Activated CD8-positive, alpha-beta T cell treated with anti-CD3 and anti-CD28 coated beads, Interleukin-2, amount 10 ng/mL, durations not matched to agents 7 days and 5 days (primary cell): Measurements from ENCODE around the gene SF1. TPM values are rescaled to one million over a fixed set of nuclear protein-coding genes. Genes with fewer than 3 reads are reported as not detected.
A peak's percentile ranks its signal among the peaks of the same experiment; 100 is the strongest.

ENCODE experiments used
- ATAC-seq: fragments of 150-1000 bp; cut with Tn5 transposase; one replicate; pipeline ENCODE4 v1.10.0; 2021; ENCODE audit warnings: moderate library complexity
- CTCF ChIA-PET: fragments of 350-600 bp; sonication (Branson Sonifier 250); formaldehyde crosslinking; loops from one replicate; lab custom pipeline; 2021; ENCODE audit warnings: antibody characterized with exemption; lab: Charles Lee
- POLR2A ChIA-PET: fragments of 350-600 bp; sonication (Branson Sonifier 250); formaldehyde crosslinking; loops from one replicate; lab custom pipeline; 2021; ENCODE audit warnings: antibody characterized with exemption; lab: Charles Lee
- DNase-seq: peaks from one replicate; pipeline ENCODE4 v3.0.0-alpha.2; 2020
- H3K27ac Mint-ChIP-seq: one replicate; pipeline ENCODE4 v1.8.0; 2021; ENCODE audit warnings: mild to moderate bottlenecking, mixed read lengths
- H3K27me3 Mint-ChIP-seq: one replicate; pipeline ENCODE4 v1.8.0; 2021; ENCODE audit warnings: low read depth, mixed read lengths
- H3K36me3 Mint-ChIP-seq: one replicate; pipeline ENCODE4 v1.8.0; 2021; ENCODE audit warnings: low read depth, mixed read lengths
- H3K4me1 Mint-ChIP-seq: one replicate; pipeline ENCODE4 v1.8.0; 2021; ENCODE audit warnings: low read depth, mixed read lengths
- H3K4me3 Mint-ChIP-seq: one replicate; pipeline ENCODE4 v1.8.0; 2021; ENCODE audit warnings: mild to moderate bottlenecking, mixed read lengths
- H3K9me3 Mint-ChIP-seq: one replicate; pipeline ENCODE4 v1.8.0; 2022; ENCODE audit warnings: mixed read lengths; ENCODE audit not compliant: insufficient read depth
- total RNA-seq, 2 experiments: library from RNA; stranded (reverse); gene quantifications; one replicate each; pipeline ENCODE4 v1.2.3, GENCODE V29; 2021

The SF1 gene
- total RNA-seq, 2 experiments from 2014 or later, result 421 to 423 TPM

DNA sequence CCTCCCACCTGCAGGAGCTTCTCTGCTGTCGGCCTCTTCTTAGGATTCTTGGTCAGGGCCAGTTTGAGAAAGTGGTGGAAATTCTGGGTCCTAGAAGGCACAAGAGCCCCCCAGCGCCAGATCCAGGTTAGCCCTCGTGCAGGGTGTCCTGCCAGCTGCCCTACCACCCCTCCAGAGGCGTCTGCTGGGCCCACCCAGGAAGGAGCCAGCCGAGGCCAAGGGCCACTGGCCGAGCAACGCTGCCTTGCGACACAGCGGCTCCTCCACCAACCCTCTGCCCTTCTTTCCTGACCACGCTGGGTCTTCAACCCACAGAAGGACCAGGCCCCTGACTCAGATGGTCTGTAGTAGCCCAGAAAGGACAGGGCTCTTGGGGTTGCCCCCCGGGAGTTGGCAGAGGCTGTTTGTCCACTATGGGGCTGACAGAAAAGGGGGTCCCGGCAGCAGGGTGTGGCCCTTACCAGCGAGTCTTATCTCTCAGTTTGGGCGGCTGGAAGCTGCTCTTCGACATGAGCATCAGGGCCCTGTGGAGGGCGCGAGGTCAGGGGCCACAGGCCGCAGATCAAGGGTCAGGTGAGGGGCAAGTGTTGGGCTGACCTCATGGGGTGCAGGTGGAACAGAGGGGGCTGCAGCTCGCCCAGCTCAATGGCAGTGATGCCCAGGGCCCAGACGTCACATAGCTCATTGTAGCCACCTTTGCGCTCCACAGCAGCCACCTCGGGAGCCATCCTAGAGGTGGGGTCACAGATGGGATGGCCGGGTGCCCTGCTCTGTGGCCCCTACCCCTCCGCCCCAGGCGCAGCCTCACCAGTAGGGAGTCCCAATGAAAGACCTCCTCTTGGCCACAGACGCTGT lies 22.2 kb upstream of the SF1 start:
- Mint-ChIP-seq H3K9me3 (no peaks in the 10 kb centered on the region), H3K27me3 (no peaks in the 10 kb centered on the region), H3K27ac (peak overlapping the region; percentile 82), H3K4me3 (peak overlapping the region; percentile 79), H3K36me3 (peaks cover 30% of the 10 kb centered on the region), H3K4me1 (peaks cover 57% of the 10 kb centered on the region)
- DNase-seq, result no peak
- ATAC-seq, result no peak
- CTCF ChIA-PET, result interaction anchor here (1.2 to 2.1 kb wide), 3 partner anchors 12 to 22 kb away, joined by 3 to 6 read pairs (median 4); partner anchors contain the start of gene SF1
- POLR2A ChIA-PET, result no interaction called here

DNA sequence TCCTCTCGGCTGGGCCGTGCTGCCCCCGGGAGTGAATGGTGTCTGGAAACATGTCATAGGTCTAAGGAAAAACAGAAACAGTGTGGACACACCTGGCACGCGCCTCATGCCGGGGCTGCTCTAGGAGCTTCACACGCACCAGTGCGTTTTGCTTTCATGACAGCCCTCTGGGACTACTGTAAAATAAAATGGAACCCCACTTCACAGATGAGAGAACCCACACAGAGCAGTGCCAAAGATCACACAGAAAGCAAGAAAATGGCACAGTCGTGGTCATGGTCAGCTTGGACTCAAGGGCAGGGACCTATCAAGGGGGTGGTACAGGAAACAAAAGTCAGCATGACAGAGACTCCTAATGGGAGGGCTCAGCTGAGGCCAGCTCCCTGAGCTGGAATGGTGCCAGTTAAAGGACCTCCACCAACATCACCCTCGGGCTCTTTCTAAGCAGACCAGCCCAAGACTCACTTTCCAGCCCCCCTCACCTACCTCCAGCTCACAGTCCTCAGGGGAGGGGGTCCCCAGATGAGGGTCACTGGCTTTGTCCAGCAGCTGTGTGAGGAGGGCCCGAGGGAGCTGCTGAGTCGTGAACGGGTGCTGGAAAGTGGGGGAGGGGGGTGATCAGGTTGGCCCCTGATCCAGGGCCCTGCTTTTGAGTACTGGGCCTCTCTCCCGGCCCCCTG lies 21.4 kb upstream of the SF1 start:
- POLR2A ChIA-PET, result no interaction called here
- CTCF ChIA-PET, result interaction anchor here (1.2 to 2.1 kb wide), 3 partner anchors 14 to 311 kb away, joined by 3 to 6 read pairs (median 4); partner anchors contain the start of gene SF1
- Mint-ChIP-seq H3K27ac (peak overlapping the region; percentile 67), H3K9me3 (no peaks in the 10 kb centered on the region), H3K27me3 (no peaks in the 10 kb centered on the region), H3K36me3 (peaks cover 30% of the 10 kb centered on the region), H3K4me1 (peaks cover 60% of the 10 kb centered on the region), H3K4me3 (no peak overlapping the region)
- ATAC-seq (no peak), DNase-seq (no peak)

DNA sequence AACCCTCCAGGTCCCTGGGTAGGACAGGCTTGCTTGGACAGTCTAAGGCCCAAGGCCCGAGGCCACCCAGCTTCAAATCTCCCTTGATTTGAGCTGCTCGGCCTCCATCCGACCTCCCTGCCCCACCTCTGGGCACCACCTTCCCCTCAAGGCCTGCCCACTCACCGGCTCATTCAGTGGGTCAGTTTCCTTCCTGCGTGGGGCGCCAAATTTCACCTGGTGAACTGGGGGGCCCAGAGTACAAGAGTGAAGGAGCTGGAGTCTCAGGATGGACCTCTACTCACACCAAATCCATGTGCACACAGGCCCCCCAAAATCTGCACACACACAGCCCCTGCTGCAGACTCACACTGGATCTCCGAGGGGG lies 20.9 kb upstream of the SF1 start:
- Mint-ChIP-seq H3K36me3 (peaks cover 33% of the 10 kb centered on the region), H3K4me3 (no peak overlapping the region), H3K27ac (no peak overlapping the region), H3K4me1 (peaks cover 64% of the 10 kb centered on the region), H3K27me3 (no peaks in the 10 kb centered on the region), H3K9me3 (no peaks in the 10 kb centered on the region)
- DNase-seq, result no peak
- POLR2A ChIA-PET, result no interaction called here
- CTCF ChIA-PET, result interaction anchor here (1.2 to 2.1 kb wide), 2 partner anchors 21 to 311 kb away, joined by 4 to 6 read pairs; partner anchors contain the start of gene SF1
- ATAC-seq, result no peak

DNA sequence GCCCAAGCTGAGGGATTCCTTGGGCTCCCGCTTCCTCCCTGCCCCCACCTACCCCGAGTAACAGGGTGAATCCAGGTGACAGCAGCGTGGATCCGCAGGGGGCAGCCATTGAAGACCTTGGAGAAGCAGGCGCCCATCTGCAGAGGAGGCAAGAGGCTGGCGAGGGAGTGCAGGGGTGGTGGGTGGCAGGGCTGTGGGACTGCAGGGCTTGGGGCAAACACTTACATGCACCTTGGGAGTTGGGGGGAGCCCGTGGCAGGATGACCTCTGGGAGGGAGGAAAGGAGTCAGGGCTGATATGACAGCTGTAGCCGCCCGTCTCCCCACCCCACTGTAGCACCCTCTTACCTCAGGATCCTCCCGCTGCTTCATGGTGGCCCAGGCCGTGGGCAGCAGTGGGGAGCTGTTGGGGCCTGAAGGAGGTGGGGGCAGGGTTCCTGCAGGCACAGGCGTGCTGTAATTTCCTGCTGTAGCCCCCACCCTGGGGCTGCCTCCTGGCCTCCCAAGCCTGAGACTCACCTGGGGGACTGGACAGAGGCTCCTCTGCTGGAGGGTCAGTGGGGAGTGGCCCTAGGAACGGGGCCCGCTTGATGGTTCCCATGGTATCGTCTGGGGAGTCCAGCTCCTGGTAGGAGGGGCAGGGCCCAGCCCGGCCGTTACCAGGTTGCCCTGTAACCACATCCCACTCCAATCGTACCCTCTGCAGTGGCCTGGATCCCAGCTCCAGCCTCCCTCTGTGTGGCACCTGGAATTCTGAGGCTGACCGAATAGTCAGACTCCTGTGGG lies 18.6 kb upstream of the SF1 start:
- POLR2A ChIA-PET, result no interaction called here
- Mint-ChIP-seq H3K9me3 (no peaks in the 10 kb centered on the region), H3K4me3 (no peak overlapping the region), H3K36me3 (peaks cover 42% of the 10 kb centered on the region), H3K27ac (no peak overlapping the region), H3K4me1 (peaks cover 62% of the 10 kb centered on the region), H3K27me3 (no peaks in the 10 kb centered on the region)
- DNase-seq (no peak), ATAC-seq (no peak)
- CTCF ChIA-PET, result interaction anchor here (1.1 kb wide), 1 partner anchor 9 kb away, joined by 3 read pairs; no protein-coding TSS in a partner anchor

DNA sequence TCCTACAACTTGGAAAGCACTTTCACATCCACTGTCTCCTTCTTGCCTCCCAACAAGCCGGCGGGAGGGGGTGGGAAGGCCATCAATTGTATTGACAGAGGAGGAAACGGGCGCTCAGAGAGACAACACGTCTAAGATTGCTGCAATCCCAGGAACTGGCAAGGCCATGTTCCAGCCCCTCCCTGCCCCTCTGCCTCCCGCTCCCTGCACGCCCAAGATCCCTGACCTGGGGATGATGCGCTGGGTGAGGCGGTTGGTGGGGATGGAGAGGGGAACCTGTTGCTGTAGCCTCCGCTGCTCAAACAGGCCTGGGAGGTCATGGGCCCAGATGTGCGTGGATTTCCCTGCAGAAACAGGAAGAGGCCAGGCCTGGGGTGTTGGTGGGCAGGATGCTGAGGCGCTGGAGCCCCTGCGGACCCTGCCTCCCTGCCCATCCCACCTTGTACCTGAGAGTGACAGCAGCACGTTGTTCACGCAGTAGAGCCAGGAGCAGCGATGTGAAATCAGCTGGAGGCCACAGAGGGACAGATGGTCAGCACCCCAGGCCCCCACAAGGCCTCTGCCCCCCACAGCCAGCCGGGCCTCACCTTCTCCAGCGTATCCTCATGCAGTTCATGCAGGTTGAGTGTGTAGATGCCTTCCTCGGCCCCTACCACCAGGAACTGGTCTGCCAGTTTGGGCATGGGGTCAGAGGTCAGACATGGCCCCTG lies 17.9 kb upstream of the SF1 start:
- H3K4me1 Mint-ChIP-seq, result peaks cover 55% of the 10 kb centered on the region
- ChIA-PET POLR2A (no interaction called here), CTCF (no interaction called here)
- no peaks in the 10 kb centered on the region for H3K9me3 Mint-ChIP-seq
- no peak overlapping the region for H3K4me3 Mint-ChIP-seq
- DNase-seq (no peak), ATAC-seq (no peak)
- peaks cover 42% of the 10 kb centered on the region for H3K36me3 Mint-ChIP-seq
- peak overlapping the region; percentile 30 for H3K27ac Mint-ChIP-seq
- H3K27me3 Mint-ChIP-seq, result no peaks in the 10 kb centered on the region

DNA sequence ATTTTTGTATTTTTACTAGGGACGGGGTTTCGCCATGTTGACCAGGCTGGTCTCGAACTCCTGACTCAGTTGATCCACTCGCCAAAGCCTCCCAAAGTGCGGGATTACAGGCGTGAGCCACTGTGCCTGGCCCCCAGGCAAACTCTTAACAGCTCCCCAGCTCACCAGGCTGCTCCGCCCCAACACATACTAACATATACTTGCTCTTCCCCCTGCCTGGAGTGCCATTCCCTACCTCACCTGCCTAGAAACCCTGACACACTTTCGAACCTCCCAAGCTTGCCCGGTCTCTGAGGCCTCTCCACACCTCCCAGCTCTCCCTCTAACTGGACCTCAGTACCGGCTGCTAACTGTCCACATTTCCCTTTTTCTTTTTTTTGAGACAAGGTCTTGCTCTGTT lies 16.2 kb upstream of the SF1 start:
- Mint-ChIP-seq H3K27ac (peak overlapping the region; percentile 74), H3K9me3 (no peaks in the 10 kb centered on the region), H3K4me1 (peaks cover 46% of the 10 kb centered on the region), H3K36me3 (peaks cover 40% of the 10 kb centered on the region), H3K27me3 (no peaks in the 10 kb centered on the region), H3K4me3 (no peak overlapping the region)
- ATAC-seq, result no peak
- no peak for DNase-seq
- ChIA-PET CTCF (interaction anchor here (0.7 to 1.9 kb wide), 4 partner anchors 12 to 106 kb away, joined by 4 read pairs; no protein-coding TSS in a partner anchor), POLR2A (interaction anchor here (1.4 kb wide), 1 partner anchor 9 kb away, joined by 4 read pairs; no protein-coding TSS in a partner anchor)

DNA sequence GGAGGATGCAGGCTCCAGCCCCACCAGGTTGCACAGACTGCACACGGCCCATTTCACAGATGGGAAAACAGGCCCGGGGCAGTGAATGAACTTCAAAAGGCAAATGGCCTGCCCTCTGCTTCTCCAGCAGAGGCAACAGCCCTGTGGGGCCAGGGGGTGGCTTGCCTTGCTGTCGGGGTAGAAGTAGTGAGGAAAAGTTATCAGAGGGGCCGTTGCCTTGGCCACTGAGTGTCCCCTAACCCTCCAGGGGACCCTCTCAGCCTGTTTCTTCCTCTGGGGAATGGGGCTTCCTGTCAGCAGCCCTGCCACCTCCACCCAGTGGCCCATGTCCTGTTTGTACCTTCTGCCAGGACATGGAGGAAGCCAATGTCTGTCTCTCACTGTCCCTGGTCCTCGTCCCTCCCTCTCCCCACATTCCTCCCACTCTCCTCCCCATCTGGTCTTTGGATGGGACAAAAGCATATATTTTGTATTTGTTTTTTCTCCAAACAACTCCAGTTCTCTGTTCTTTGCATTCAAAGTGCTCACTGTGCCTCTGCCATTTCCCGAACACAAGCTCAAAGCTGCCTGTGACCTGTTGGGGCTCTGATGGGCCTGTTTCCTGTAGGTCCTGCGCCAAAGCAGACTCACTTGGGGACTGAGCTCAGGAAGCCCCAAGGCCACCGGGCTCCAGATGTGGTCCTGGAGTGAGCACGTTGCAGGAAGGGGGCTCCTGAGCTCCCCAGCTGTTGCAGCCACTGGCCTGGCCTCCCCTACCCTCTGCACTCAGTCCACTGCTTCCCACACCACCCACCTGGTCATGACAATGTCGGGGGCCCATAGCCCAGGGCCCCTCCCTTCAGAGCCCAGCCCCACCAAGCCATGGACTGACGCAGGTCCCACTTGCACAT lies 15.2 kb upstream of the SF1 start:
- ChIA-PET POLR2A (interaction anchor here (1.4 kb wide), 1 partner anchor 8 kb away, joined by 4 read pairs; no protein-coding TSS in a partner anchor), CTCF (interaction anchor here (0.7 to 1.9 kb wide), 6 partner anchors 8 to 105 kb away, joined by 3 to 4 read pairs (median 4); no protein-coding TSS in a partner anchor)
- no peak for DNase-seq
- ATAC-seq, result no peak
- H3K4me3 Mint-ChIP-seq, result no peak overlapping the region
- peak overlapping the region; percentile 81 for H3K27ac Mint-ChIP-seq
- H3K9me3 Mint-ChIP-seq, result no peaks in the 10 kb centered on the region
- peaks cover 40% of the 10 kb centered on the region for H3K4me1 Mint-ChIP-seq
- peaks cover 34% of the 10 kb centered on the region for H3K36me3 Mint-ChIP-seq
- H3K27me3 Mint-ChIP-seq, result no peaks in the 10 kb centered on the region

DNA sequence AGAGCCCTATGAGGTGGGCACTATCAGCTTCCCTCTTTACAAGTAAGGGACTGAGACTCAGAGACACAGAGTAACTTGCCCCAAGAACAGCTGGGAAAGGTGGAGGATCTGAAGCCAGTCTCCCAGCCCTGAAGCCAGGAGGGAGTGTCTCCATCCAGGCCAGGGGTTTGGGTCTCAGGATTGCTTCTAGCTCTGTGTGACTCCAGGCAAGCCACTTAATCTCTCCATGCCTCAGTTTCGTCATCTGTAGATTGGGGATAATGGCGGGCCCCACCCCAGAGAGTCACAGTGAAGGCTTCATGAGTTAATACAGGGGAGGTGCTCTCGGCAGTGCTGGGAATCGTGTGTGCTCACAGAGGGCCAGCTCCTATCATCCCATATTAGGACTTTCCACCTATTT lies 14.1 kb upstream of the SF1 start:
- CTCF ChIA-PET, result interaction anchor here (1.1 kb wide), 1 partner anchor 18 kb away, joined by 3 read pairs; the partner anchor contains the start of gene MEN1
- no peak overlapping the region for H3K4me3 Mint-ChIP-seq
- H3K36me3 Mint-ChIP-seq, result peaks cover 37% of the 10 kb centered on the region
- no peaks in the 10 kb centered on the region for H3K9me3 Mint-ChIP-seq
- H3K4me1 Mint-ChIP-seq, result peaks cover 43% of the 10 kb centered on the region
- peak overlapping the region; percentile 25 for H3K27ac Mint-ChIP-seq
- no peaks in the 10 kb centered on the region for H3K27me3 Mint-ChIP-seq
- DNase-seq, result no peak
- ATAC-seq, result no peak
- POLR2A ChIA-PET, result interaction anchor here (1.3 kb wide), 1 partner anchor 14 kb away, joined by 5 read pairs; no protein-coding TSS in a partner anchor

DNA sequence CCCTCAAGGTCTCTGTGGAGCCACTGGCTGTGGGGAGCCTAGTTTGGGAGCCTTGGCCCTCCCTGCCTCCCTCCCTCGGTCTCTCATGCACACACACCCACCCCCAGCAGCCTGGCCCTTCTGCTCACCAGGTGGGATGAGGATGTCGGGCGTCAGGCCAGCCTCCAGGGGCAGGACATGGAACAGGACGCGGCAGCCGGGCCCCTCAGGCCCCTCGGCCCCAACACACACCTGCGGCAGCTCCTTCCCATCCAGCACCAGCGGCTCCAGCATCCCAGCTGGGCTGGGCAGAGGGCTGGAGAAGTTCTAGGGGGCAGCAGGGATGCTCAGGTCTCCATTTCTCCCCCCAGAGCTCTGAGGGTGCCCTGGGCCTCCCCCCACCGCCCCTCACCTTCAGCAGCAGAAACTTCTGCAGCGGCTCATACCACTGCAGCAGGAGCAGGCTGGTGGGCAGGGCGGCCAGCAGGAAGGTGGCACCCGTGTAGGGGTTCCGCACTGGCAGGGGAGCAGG lies 13.5 kb upstream of the SF1 start:
- H3K9me3 Mint-ChIP-seq, result no peaks in the 10 kb centered on the region
- no peak for DNase-seq
- H3K36me3 Mint-ChIP-seq, result peaks cover 37% of the 10 kb centered on the region

More for the DNA sequence above, 13.5 kb upstream of the SF1 start:
- H3K27ac Mint-ChIP-seq, result no peak overlapping the region
- ATAC-seq, result no peak
- CTCF ChIA-PET, result interaction anchor here (1.1 to 1.6 kb wide), 4 partner anchors 10 to 19 kb away, joined by 3 to 7 read pairs (median 4); partner anchors contain the start of genes MEN1 and SF1
- no peak overlapping the region for H3K4me3 Mint-ChIP-seq
- H3K4me1 Mint-ChIP-seq, result peaks cover 40% of the 10 kb centered on the region
- no peaks in the 10 kb centered on the region for H3K27me3 Mint-ChIP-seq
- POLR2A ChIA-PET, result interaction anchor here (1.3 kb wide), 1 partner anchor 13 kb away, joined by 5 read pairs; no protein-coding TSS in a partner anchor
